ENCODE results near the gene EPG5.
A peak's percentile ranks its signal among the peaks of the same experiment; 100 is the strongest.
"Not testable (repeated sequence)": the region's sequence is repeated elsewhere in the genome, so short reads cannot be mapped to it uniquely, and the experiment has no call there.

The EPG5 gene

GRCh38 chr18:45984546-45985235 lies 17.6 kb upstream of the EPG5 start:
- no peak for DNase-seq (ENCODE audit: low read depth, low spot score)
- no peak overlapping the region for H3K4me3 ChIP-seq (ENCODE audit: low read length)

DNA sequence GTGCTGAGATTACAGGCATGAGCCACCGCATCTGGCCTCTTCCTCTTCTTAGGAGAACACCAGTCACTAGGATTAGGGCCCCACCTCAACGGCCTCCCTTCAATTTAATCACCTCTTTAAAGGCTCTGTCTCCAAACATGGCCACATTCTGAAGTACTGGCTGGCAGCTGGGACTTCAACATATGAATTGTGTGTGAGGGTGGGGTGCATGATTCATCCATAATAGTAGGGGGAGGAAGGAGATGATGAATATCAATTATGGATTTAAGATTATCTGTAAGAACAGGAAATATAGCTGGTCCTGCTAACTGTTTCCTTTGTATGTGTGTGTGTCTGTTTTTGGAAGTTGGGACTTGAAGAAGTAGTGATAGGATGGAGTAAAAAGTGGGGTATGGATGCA lies 14.7 kb upstream of the EPG5 start:
- no peak overlapping the region for H3K4me3 ChIP-seq (ENCODE audit: low read length)
- DNase-seq (ENCODE audit: low read depth, low spot score): no peak

- no peak overlapping the region for H3K4me3 ChIP-seq (ENCODE audit: low read length)
- DNase-seq (ENCODE audit: low read depth, low spot score): no peak
Observed at GRCh38 chr18:45980229-45980628, 13.1 kb upstream of the EPG5 start.

GRCh38 chr18:45978084-45978483 lies 11.0 kb upstream of the EPG5 start:
- DNase-seq (ENCODE audit: low read depth, low spot score): no peak
- H3K4me3 ChIP-seq (ENCODE audit: low read length): no peak overlapping the region

- no peak for DNase-seq (ENCODE audit: low read depth, low spot score)
- no peak overlapping the region for H3K4me3 ChIP-seq (ENCODE audit: low read length)
Observed at GRCh38 chr18:45976974-45977373, 9.8 kb upstream of the EPG5 start.

DNA sequence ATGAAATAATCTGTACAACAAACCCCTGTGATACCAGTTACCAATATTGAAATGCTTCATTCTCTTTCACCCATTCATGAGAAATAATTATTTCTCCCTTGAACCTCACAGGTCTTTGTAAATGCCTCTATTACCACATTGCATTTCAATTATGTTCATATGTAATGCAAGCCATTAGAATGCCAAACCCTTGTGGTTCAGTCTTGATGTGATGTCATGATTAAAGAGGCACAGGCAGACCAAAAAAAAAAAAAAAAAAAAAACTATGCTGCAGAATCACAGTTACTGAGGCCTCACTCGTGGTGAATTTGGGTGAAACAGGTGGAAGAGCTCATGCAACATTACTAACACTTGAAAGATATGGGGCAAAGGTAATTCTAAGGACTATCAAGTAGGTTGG lies 9.4 kb upstream of the EPG5 start:
- no peak overlapping the region for H3K4me3 ChIP-seq (ENCODE audit: low read length)
- DNase-seq (ENCODE audit: low read depth, low spot score): no peak

DNA sequence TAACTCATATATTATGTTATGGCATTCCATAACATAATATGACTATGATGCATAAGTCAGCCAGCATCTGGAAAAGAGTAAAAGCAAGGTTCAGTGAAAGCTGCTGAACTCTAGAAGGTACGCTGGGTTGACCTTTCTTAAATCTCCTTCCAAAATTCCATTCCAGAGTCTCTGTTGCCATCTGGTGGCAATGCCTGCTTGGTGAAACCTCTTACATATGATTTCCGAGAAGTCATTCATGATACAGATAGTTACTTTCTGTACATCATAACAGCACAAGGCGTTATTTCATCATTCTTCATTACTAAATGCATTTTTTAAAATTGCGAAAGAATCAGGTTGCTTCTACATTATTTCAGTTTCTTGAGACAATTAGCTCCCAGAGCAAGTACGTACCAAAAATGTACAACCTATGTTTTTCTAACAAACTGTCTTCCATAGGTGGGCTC lies 7.0 kb upstream of the EPG5 start:
- H3K4me3 ChIP-seq (ENCODE audit: low read length): no peak overlapping the region
- DNase-seq (ENCODE audit: low read depth, low spot score): peak; percentile 73

DNA sequence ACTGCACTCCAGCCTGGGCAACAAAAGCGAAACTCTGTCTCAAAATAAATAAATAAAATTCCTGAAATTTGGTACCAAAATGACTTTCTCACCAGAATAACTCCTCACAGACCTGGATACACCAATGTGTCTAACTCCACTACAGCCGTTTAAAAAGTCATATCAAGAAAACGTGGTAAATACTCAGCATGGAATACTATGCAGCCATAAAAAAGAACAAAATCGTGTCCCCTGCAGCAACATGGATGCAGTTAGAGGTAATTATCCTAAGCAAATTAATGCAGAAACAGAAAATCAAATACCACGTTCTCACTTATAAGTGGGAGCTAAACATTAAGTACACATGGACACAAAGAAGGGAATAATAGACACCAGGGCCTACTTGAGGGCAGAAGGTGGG lies 2.2 kb downstream of the EPG5 start:
- not testable (repeated sequence) for DNase-seq (ENCODE audit: low read depth, low spot score); H3K4me3 ChIP-seq (ENCODE audit: low read length)

- no peak overlapping the region for H3K4me3 ChIP-seq (ENCODE audit: low read length)
- no peak for DNase-seq (ENCODE audit: low read depth, low spot score)
Observed at GRCh38 chr18:45962866-45963265, 4.3 kb downstream of the EPG5 start.

DNA sequence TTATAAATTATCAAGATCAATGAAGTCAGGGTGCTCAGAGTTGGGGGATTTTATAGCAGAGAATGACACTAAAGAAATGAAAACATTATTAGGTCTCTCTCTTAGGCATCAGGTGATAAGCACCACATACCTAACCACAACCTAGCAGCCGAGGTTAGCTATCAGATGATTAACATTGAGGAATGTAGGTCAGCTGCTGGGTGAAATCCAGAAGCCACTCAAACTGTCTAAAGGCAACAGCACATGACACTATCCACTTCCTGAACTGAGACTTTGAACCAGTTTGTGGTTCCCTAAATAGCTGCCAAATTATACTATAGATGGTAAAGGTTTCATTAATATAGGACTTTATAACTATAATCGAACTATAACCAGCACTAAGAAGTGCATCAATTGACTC lies 4.7 kb downstream of the EPG5 start:
- H3K4me3 ChIP-seq (ENCODE audit: low read length): no peak overlapping the region
- peak; percentile 76 for DNase-seq (ENCODE audit: low read depth, low spot score)

DNA sequence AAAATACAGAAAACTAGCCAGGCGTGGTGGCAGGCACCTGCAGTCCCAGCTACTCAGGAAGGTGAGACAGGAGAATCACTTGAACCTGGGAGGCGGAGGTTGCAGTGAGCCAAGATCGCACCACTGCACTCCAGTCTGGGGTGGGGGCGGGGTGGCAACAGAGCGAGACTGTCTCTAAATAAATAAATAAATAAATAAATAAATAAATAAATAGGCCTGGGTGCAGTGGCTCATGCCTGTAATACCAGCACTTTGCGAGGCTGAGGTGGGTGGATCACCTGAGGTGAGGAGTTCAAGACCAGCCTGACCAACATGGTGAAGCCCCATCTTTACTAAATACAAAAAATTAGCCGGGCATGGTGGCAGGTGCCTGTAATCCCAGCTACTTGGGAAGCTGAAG lies 7.6 kb downstream of the EPG5 start:
- not testable (repeated sequence) for H3K4me3 ChIP-seq (ENCODE audit: low read length); DNase-seq (ENCODE audit: low read depth, low spot score)

GRCh38 chr18:45958730-45959129 lies 8.4 kb downstream of the EPG5 start:
- H3K4me3 ChIP-seq (ENCODE audit: low read length): no peak overlapping the region
- DNase-seq (ENCODE audit: low read depth, low spot score): no peak

- no peak for DNase-seq (ENCODE audit: low read depth, low spot score)
- no peak overlapping the region for H3K4me3 ChIP-seq (ENCODE audit: low read length)
Observed at GRCh38 chr18:45958027-45958426, 9.1 kb downstream of the EPG5 start.

DNA sequence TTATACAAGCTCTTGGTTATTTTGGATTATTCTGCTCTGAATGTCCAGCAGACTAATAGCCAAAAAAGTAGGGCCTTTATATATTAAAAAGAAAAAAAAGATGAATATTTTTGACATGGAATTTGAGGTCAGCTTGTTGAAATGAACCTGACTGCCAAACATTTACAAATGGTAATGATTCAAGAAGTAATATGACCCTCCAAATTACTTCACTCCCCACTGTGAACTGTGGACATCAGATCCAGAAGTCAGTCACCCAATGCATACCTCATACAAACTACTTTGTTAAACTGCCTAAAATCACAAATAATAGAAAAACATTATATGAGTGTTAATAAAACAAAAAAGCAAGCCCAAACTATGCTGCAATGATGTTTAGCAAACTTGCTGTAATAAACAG lies 10.0 kb downstream of the EPG5 start:
- DNase-seq (ENCODE audit: low read depth, low spot score): no peak
- no peak overlapping the region for H3K4me3 ChIP-seq (ENCODE audit: low read length)

DNA sequence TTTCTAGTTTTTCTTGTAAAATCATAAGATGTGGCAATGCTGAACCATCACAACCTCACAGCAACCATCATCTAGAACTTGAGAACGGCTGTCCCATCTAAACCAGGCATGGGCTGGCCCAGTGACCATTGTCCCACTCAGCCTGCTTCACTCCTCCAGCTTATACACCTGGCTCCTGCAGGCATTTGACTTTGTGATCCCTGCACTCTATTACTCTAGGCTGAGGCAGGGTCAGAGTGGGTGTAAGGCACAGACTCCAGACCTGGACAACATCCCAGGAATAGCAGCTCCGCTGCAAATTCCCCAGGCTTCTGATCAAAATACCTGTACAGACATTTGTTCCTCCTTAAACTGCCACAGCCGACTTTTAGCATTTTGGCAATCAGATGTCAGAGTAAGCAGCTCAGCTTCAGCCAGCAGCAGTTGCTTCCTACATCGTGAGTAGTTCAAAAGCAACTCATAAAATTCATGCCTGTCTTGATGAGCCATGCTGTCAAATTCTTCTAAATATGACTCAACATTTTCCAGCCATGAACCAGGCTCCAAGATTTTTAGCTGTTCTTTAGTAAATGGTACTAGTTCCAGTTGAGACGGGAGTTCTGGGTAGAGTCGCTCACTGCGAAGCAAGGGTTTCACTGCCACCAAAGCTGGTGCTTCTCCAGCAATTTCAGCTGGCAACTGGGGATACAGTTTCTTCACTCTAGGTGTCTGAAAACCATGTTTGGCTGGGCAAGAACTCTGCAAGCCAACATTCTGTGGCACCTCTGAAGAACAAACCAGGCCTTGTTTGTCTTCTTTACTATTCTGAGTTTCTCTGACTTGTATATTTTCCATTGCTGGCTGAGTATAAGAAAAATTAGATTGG lies 12.8 kb downstream of the EPG5 start:
- no peak overlapping the region for H3K4me3 ChIP-seq (ENCODE audit: low read length)
- no peak for DNase-seq (ENCODE audit: low read depth, low spot score)

DNA sequence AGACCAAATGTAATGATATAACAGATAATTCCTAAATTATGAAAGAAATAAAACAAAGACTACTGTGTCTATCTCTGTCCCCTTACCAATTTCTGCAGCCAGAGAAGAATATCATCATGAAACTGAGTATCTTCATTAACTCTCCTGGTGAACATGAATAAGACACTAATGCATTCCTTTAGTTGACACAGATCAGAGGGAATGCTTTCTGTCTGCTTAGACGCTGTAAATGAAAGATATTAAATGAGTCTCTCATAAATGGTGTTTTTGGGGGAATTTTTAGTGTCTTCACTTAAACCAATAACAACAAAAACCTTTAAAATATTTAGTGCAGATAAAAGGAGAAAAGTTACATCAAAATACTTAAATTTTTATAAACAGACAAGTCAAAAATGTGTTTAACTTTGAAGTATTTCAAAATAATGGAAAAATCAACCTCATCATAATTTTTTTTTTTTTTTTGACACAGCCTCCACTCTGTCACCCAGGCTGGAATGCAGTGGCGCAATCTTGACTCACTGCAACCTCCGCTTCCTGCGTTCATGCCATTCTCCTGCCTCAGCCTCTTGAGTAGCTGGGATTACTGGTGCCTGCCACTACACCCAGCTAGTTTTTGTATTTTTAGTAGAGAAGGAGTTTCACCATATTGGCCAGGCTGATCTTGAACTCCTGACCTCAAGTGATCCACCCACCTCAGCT lies 16.0 kb downstream of the EPG5 start:
- H3K4me3 ChIP-seq (ENCODE audit: low read length): no peak overlapping the region
- DNase-seq (ENCODE audit: low read depth, low spot score): no peak

GRCh38 chr18:45945669-45946068 lies 21.5 kb downstream of the EPG5 start:
- DNase-seq (ENCODE audit: low read depth, low spot score): no peak
- no peak overlapping the region for H3K4me3 ChIP-seq (ENCODE audit: low read length)

DNA sequence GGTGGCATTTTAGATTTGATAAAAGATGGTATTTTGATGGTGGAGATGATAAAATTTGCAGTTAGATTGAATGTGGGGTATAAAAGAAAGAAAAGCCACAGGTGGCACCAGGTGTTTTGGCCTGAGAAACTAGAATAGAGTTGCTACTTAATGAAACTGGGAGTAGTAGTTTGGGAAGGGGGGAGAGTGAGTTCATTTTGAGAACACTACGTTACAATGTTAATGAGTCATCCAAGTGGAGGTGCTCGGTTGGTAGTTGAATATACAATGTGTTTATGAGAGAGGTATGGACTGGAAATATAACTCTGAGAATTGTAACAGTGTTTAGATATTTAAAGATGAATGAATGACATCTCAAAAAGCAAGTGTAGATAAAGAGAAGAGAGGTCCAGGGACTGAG lies 26.4 kb downstream of the EPG5 start:
- no peak for DNase-seq (ENCODE audit: low read depth, low spot score)
- H3K4me3 ChIP-seq (ENCODE audit: low read length): no peak overlapping the region

GRCh38 chr18:45939236-45939635 lies 27.9 kb downstream of the EPG5 start:
- no peak for DNase-seq (ENCODE audit: low read depth, low spot score)
- no peak overlapping the region for H3K4me3 ChIP-seq (ENCODE audit: low read length)

DNA sequence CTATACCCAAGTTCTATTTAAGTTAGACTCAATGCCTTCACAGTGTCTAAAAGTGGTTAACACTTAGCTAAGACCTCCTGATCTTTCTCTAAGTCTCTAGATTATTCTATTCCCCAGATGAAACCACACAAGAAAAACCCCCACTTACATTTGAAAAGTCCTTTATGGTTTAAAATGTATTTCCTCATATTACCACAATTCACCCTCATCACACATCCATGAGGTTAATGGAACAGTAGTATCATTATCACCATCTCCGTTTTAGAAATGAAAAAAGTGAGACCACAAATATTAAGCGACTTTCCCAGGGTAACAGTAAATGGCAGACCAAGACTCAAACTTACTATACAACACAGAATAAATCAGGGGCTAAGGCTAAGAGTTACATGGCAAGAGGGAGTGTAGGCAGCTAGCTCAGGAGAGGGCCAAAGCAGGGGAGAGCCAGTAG lies 28.6 kb downstream of the EPG5 start:
- peak; percentile 73 for DNase-seq (ENCODE audit: low read depth, low spot score)
- H3K4me3 ChIP-seq (ENCODE audit: low read length): no peak overlapping the region

All from Jurkat, Clone E6-1 (cell line).